Loucy (cell line): ENCODE results near the gene FGF8.
A peak's percentile ranks its signal among the peaks of the same experiment; 100 is the strongest.

ENCODE experiments used
- H2AFZ ChIP-seq: fragments of 200-600 bp; sonication (generic); 2 replicates; pipeline ENCODE4 v1.6.0; 2016; ENCODE audit warnings: antibody characterized with exemption, mild to moderate bottlenecking, low read length, moderate library complexity
- H3F3A ChIP-seq: fragments of 200-600 bp; 2 replicates; pipeline ENCODE4 v1.6.0; 2016; ENCODE audit warnings: antibody characterized with exemption, low read depth, mild to moderate bottlenecking
- H3K27me3 ChIP-seq: fragments of 200-600 bp; sonication (generic); 2 replicates; pipeline ENCODE4 v1.6.1; 2014; ENCODE audit warnings: low read length, mild to moderate bottlenecking; ENCODE audit not compliant: insufficient read depth, poor library complexity, severe bottlenecking
- H3K36me3 ChIP-seq: fragments of 200-600 bp; sonication (generic); 2 replicates; pipeline ENCODE4 v1.6.1; 2016; ENCODE audit warnings: low read length; ENCODE audit not compliant: insufficient read depth
- H3K4me1 ChIP-seq: fragments of 200-600 bp; sonication (generic); 2 replicates; pipeline ENCODE4 v1.5.1; 2014; ENCODE audit warnings: low read length, mild to moderate bottlenecking; ENCODE audit not compliant: insufficient read depth, poor library complexity, severe bottlenecking
- H3K4me2 ChIP-seq: fragments of 200-600 bp; sonication (generic); 2 replicates; pipeline ENCODE4 v1.6.0; 2014; ENCODE audit warnings: antibody characterized with exemption, low read length, low read depth, mild to moderate bottlenecking; ENCODE audit not compliant: poor library complexity, severe bottlenecking
- H3K4me3 ChIP-seq: fragments of 200-600 bp; sonication (generic); 2 replicates; pipeline ENCODE4 v1.5.1; 2014; ENCODE audit warnings: low read length, mild to moderate bottlenecking, mixed read lengths; ENCODE audit not compliant: poor library complexity, severe bottlenecking
- H3K79me2 ChIP-seq: fragments of 200-600 bp; sonication (generic); 2 replicates; pipeline ENCODE4 v1.6.1; 2014; ENCODE audit warnings: low read length; ENCODE audit not compliant: insufficient read depth
- H3K9ac ChIP-seq: fragments of 200-600 bp; sonication (generic); 2 replicates; pipeline ENCODE4 v1.6.0; 2014; ENCODE audit warnings: mild to moderate bottlenecking, low read depth, low read length, moderate library complexity; ENCODE audit not compliant: poor library complexity, severe bottlenecking
- H3K9me2 ChIP-seq: fragments of 200-600 bp; sonication (generic); replicated peaks from 2 replicates; pipeline ENCODE4 v1.6.1; 2016; ENCODE audit warnings: low read depth, low read length, mixed read lengths
- H3K9me3 ChIP-seq: fragments of 200-600 bp; sonication (generic); 2 replicates; pipeline ENCODE4 v1.6.1; 2014; ENCODE audit warnings: mild to moderate bottlenecking, antibody characterized with exemption, low read length, low read depth; ENCODE audit not compliant: insufficient read depth
- H4K20me1 ChIP-seq: fragments of 200-600 bp; sonication (generic); 2 replicates; pipeline ENCODE4 v1.6.0; 2014; ENCODE audit warnings: antibody characterized with exemption, low read length, mild to moderate bottlenecking; ENCODE audit not compliant: insufficient read depth, poor library complexity, severe bottlenecking
- EZH2phosphoT487 ChIP-seq: fragments of 200-600 bp; IDR thresholded peaks from 2 replicates; pipeline ENCODE4 v1.6.1; 2018; ENCODE audit warnings: antibody characterized with exemption, mild to moderate bottlenecking, moderate library complexity, borderline replicate concordance
- TF ChIP-seq, protein P1 (sequence below): fragments of 200-600 bp; sonication (generic); conservative IDR thresholded peaks from 2 replicates; pipeline ENCODE4 v1.5.1; 2014; ENCODE audit warnings: mild to moderate bottlenecking, antibody characterized with exemption, low read length

The FGF8 gene

DNA sequence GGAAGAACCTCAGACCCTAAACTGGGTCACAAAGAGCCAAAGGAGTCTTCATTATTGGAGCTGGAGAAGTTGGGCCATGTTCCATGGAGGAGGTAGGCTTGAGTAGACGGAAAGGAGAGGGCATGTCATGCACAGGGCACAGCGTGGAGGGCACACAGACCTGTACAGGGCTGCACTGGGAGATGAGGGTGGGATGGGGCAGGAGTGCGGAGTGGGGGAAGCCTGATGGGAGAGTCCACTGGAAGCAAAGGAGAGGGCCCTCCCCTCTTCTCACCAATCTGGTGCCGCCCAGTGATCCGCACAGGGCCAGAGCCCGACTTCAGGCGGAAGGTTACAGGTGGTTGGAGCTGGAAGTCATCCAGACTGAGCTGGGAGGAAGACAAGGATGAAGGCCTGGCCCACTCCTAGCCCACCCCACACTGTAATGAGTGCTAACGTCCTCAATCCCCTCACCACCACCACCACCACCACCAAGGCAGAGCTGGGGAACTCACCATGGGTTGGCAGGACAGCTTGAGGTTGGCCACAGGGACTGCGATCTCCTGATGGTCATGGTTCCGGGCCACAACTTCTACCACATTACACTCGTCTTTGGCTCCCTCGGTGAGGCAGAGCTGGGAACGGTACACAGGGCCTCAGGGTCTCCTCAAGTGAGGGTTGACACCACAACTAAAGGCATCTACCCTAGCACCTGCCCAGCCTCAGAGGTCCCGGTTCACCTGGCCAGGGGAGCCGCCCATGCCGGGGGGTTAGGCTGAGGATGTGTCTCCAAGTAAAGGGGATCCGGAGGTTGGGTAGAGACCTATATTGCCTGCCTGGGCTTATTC lies 6.3 kb upstream of the FGF8 start:
- Histone ChIP-seq H3K9me3 (no peaks in the 10 kb centered on the region), H3K36me3 (peaks cover 23% of the 10 kb centered on the region; the same call in 1 of the 2 replicates), H3K4me1 (peaks cover 12% of the 10 kb centered on the region), H4K20me1 (peaks cover 5% of the 10 kb centered on the region), H3K9me2 (no peaks in the 10 kb centered on the region), H3K79me2 (peaks cover 14% of the 10 kb centered on the region; the same call in 1 of the 2 replicates), H2AFZ (no peak overlapping the region), H3K4me3 (peak overlapping the region; percentile 91), H3F3A (no peaks in the 10 kb centered on the region), H3K4me2 (peak overlapping the region; percentile 95), H3K27me3 (no peaks in the 10 kb centered on the region), H3K9ac (peak overlapping the region; percentile 78)
- TF ChIP-seq, protein P1, sequence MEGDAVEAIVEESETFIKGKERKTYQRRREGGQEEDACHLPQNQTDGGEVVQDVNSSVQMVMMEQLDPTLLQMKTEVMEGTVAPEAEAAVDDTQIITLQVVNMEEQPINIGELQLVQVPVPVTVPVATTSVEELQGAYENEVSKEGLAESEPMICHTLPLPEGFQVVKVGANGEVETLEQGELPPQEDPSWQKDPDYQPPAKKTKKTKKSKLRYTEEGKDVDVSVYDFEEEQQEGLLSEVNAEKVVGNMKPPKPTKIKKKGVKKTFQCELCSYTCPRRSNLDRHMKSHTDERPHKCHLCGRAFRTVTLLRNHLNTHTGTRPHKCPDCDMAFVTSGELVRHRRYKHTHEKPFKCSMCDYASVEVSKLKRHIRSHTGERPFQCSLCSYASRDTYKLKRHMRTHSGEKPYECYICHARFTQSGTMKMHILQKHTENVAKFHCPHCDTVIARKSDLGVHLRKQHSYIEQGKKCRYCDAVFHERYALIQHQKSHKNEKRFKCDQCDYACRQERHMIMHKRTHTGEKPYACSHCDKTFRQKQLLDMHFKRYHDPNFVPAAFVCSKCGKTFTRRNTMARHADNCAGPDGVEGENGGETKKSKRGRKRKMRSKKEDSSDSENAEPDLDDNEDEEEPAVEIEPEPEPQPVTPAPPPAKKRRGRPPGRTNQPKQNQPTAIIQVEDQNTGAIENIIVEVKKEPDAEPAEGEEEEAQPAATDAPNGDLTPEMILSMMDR, result no peak

DNA sequence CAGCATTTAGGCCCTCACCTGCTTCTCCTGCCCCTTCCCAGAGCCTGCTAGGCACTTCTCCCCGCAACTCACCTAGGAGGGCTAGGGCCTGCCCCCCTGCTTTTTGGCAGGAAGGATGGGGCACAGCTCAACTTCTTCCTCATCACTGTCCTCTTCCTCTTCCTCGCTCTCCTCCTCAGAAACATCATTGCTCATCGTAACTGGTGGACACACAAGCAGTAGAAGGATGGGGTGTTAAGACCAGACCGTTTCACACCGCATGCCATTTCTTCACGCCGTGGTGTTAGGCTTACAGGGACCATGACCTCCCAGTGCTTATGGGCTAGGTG lies 5.7 kb upstream of the FGF8 start:
- Histone ChIP-seq H3K36me3 (peaks cover 19% of the 10 kb centered on the region; the same call in 1 of the 2 replicates), H3F3A (no peaks in the 10 kb centered on the region), H3K4me3 (peak overlapping the region; percentile 91), H3K4me1 (peaks cover 12% of the 10 kb centered on the region), H3K9me2 (no peaks in the 10 kb centered on the region), H3K9ac (no peak overlapping the region), H4K20me1 (peaks cover 5% of the 10 kb centered on the region), H2AFZ (no peak overlapping the region), H3K9me3 (no peaks in the 10 kb centered on the region), H3K27me3 (no peaks in the 10 kb centered on the region), H3K79me2 (peaks cover 14% of the 10 kb centered on the region; the same call in 1 of the 2 replicates), H3K4me2 (peak overlapping the region; percentile 95)
- TF ChIP-seq EZH2phosphoT487, result no peak
- TF ChIP-seq, protein P1, result no peak

DNA sequence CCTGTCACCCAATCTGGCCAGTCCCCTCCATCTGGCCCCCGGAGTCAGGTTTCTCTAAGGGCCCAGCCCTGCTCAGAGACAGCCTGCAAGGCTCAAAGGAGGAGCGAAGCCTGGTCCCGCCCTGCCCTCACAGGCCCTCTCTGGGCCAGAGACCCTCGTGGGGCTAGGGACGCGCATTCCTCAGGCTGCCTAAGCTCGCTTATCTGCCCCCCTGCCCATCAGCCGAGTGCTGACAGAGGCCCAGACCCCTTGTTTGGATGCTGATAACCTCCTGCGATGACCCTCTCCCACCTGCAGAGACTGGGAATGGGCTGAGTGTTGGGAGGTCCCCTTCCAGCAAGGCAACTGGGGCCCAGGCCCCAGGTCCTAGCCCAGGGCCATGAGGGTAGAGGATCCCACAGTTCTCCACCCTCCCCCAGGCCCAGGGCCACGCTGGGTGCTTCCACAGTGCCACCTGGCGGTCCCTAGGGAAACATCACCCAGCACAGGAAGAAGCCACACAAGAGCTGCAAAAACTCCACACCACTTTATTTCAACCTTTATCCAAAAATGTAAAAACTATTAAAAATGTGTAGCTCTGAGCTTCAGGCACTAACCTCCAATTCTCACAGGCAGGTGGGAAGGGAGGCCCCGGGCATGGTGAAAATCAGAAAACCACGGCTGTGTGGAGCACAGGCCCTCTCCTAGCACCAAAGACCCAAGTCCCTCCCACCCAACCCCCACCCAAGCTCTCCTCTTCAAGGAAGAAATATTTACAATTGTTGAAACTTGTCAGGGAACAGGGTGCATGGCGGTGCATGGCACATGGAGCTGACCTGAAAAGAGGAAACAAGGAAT lies 5.1 kb upstream of the FGF8 start:
- TF ChIP-seq, protein P1, result peak; percentile 93
- no peak for TF ChIP-seq EZH2phosphoT487
- no peak overlapping the region for H3K9ac ChIP-seq
- H3K9me3 ChIP-seq, result no peaks in the 10 kb centered on the region
- H3F3A ChIP-seq, result no peaks in the 10 kb centered on the region
- peaks cover 14% of the 10 kb centered on the region; the same call in 1 of the 2 replicates for H3K79me2 ChIP-seq
- peaks cover 12% of the 10 kb centered on the region for H3K4me1 ChIP-seq
- H3K4me3 ChIP-seq, result no peak overlapping the region
- H3K4me2 ChIP-seq, result peak overlapping the region; percentile 95
- no peaks in the 10 kb centered on the region for H3K27me3 ChIP-seq
- peaks cover 15% of the 10 kb centered on the region; the same call in 1 of the 2 replicates for H3K36me3 ChIP-seq
- no peaks in the 10 kb centered on the region for H3K9me2 ChIP-seq
- no peak overlapping the region for H2AFZ ChIP-seq
- H4K20me1 ChIP-seq, result peaks cover 5% of the 10 kb centered on the region
